ENCODE results near the gene RACGAP1.
"Not testable (repeated sequence)": the region's sequence is repeated elsewhere in the genome, so short reads cannot be mapped to it uniquely, and the experiment has no call there.

Gene RACGAP1

GRCh38 chr12:50056639-50056976, 31.3 kb upstream of the RACGAP1 start:
- DNase-seq: no peak

DNA sequence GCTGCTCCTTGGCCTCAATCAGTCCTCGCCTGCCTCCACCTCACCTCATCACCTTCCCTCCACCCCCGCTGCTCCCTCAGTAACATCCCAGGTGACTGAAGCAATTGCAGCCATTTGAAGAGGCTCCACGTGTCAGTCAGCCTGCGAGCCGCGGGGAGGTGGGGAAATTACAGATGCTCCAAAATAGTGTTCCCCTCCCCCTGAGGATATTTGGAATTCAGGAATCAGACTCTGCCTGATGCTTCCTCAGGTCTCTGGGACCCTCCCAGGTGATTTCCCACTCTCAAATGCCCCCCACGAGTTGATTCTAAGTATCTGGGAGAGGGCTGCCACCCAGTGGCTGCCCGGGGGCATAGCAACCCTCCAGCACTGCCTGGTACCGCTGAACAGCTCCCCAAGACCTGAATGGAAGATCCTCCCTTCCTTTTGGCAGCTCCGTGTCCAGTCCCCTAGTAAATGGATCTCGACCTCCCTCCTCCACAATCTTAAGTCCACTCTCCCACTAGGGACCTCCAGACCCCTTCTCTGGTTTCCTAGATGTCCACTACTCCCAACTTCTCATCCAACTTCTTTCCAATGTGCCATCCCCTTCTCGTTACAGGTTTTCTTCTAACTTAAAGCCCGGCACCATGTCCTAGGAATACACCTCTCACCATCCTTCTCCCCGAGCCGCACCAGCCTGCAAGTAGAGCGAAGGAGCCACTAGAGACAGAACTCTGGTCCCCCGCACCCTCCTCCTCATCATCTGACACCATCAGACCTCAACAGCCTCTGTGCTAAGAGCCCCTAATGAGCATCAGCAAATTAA, 30.7 kb upstream of the RACGAP1 start:
- DNase-seq: peak; percentile 54 to 56

DNA sequence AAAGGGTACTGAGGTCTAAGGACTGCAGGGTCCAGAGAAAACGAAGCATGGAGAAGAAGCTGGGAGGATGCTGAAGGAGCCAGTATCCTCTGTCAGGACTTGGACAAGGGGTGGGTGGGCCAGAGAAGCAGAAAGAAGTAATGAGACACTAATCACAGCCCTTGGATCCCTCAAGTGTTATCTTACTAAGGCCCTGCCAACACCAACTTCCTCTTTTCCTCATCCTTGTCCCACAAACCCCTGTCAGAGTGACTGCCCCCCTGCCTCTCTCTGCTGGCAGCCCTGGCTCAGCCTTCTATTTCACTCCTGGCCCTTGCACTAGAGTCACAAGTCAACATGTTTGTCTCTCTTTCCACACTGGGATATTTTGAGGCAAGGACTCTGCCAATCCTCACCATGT, 28.3 kb upstream of the RACGAP1 start:
- DNase-seq: no peak

DNA sequence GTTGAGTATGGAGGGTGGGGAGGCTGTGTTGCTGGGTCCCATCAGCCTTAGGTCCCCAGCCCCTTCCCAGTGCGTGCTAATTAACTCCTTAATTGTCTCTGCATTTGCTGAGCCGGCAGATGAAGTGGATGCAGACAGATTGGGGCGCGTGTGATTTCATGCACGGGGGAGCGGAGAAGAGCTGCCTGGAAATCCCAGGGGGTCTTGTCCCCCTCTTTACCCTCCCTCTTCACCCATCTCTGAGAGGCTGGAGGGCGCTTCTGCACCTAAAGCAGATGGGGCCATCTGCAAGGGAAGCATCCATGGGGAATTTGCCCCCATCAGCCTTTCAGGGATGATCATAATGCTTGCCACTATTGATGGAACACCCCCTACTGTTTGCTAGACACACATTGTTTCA, 27.7 kb upstream of the RACGAP1 start:
- DNase-seq: no peak

DNA sequence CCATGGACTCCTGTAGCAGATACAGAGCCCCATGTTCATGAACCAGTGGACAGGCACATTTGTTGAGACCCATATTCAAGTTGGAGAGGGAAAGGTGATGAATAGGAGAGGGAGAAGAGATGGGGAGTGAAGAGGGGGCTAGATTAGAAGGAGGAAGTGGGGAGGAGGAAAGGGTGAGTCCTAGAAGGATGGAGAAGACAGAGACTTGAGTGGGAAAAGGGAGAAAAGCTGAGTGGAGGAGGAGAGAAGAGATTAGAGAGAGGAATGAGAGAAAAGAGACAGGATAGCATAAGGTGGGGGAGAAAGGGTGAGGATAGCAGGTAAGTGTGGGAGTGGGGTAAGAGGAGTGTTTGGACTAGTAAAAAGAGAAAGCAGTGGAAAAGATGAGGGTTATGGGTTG, 27.2 kb upstream of the RACGAP1 start:
- no peak for DNase-seq

DNA sequence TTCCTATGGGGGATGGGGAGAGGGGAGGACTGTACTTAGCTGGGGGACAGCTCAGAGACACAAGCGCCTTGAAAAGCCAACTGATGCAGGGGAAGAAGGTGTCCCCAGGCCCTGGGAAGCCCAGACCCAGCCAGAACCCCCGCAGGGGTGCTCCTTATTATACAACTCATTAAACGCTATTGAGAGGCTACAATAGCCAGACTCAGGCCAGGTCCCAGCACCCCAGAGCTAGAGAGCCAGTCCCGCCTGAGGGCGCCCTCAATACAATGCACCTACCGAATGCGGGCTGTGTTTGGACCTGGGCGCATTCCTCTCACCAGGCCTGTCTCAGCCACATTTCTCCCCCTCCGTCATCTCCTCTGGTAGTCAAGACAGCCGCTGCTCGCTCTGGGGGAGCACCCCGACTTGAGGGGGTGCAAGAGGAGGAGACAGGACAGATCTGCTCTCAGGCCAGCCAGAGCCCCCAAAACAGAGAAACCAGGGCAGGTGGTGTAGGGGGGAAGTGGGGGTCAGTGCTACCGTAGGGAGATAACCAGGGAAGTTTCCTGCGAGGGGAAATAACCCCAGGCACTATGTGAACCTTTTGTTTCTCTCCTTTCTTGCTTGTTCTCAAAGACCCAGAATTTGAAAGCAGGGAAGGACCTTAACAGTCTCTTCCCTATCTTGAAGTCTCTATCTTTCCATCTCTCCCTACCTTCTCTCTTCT, 26.0 kb upstream of the RACGAP1 start:
- DNase-seq: no peak

DNA sequence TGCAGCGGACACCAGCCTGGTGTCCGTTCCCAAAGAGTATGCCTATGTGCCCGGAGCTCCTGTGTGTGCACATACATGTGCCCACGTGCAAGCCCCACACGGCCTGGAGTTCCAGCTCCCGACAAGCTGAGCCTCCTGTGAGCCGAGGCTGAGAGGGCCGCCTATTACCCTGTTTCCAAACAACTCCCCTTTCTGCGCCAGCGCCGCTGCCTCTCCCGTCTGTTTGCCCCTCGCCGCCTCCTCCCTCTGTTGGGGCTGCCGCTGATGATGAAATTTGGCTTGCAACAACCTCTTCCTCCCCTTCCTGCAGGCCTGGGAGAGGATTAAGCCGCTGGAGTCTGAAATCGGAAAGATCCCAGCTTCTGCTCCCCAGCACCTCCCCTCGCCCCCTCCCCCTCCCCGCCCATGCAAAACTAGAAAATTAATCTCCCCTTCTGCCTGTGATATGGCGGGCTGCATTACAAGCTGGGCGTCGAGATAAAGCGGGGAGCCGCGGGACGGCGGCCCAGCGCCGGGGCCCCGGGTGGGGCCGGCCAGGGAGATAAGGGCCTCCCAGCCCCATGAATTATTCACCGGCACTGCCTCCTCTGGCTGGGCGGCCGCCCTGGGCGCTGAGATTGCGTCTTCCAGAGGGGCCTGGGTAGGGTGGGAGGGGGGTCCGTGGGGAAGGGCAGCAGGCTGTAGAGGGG, 25.3 kb upstream of the RACGAP1 start:
- peak in 1 of 2 donors; percentile 10 for DNase-seq

DNA sequence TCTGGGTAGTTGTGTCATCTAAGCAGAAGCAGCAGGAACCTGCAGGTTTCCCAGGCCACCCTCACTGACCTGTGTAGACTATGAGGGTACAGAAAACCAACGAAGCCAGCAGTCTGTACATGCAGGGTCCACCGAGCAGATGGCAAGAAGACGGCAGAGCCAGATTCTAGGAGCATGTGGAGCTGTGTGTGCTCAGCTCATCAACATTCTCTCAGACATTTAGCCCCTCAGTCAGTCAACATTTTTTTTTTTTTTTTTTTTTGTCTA, 24.8 kb upstream of the RACGAP1 start:
- no peak for DNase-seq

- DNase-seq: no peak
Observed at GRCh38 chr12:50049254-50050118, 24.2 kb upstream of the RACGAP1 start.

- no peak for DNase-seq
Observed at GRCh38 chr12:50047693-50048250, 22.5 kb upstream of the RACGAP1 start.

GRCh38 chr12:50043854-50044253, 18.6 kb upstream of the RACGAP1 start:
- DNase-seq: no peak

GRCh38 chr12:50043308-50043707, 18.0 kb upstream of the RACGAP1 start:
- no peak for DNase-seq

- DNase-seq: no peak
Observed at GRCh38 chr12:50042693-50043092, 17.4 kb upstream of the RACGAP1 start.

DNA sequence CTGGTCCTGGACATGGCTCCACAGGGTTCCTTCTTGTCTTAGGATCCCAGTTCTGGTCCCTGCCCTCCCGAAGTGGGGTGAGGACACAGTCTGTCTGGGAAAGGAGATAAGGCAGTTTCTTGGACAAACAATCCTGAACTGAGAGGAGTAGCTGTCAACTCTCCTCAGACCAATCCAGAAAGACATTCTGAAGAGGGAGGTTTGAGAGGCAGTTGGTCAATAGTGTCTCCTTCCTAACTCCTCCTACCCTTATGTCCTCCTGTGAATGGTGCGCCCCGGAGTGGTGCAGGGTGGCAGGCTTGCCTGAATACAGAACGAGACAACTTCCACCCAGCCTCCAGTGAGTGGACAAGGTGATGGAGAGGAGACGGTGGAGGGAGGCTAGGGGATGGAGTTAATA, 16.7 kb upstream of the RACGAP1 start:
- no peak for DNase-seq

DNA sequence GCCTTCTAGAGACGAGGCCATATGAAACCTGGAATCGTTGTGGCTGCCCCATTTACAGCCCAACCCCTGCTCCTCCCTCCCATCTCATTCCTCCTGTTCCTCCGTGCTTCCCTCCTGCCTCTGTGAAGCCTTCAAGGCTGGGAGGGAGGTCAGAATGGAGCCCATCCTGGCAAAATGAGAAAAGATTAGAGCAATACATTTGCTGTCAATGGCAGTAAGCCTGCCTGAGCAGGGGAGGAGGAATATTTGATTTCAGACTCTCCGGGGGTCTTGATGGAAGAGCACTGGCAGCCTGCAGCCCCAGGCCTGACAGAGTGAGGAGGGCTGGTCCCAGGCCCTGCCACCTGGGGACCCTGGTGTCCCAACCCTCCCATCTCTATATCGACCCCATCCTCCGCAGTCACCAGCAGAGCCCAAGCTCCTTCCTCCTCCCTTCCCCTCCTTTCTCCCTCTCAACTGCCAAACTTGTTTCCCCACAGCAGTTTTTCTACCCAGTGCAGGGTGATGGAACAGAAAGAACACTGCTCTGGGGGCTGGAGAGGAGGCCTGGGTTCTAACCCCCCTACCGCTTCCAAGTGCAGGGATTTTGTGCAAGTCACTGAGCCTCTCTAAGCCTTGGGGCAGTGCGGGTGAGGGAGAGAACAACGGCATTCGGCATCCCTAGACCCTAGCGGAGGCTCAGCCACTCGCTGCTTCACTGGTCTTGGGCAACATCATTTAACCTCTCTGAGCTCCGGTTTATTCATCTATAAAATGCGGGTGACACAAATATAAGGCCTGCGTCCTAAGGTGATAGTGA, 16.0 kb upstream of the RACGAP1 start:
- DNase-seq: no peak

- no peak for DNase-seq
Observed at GRCh38 chr12:50040657-50041056, 15.4 kb upstream of the RACGAP1 start.

- DNase-seq: peak; percentile 75 to 78
Observed at GRCh38 chr12:50039151-50039835, 14.0 kb upstream of the RACGAP1 start.

- no peak for DNase-seq
Observed at GRCh38 chr12:50038336-50038735, 13.0 kb upstream of the RACGAP1 start.

DNA sequence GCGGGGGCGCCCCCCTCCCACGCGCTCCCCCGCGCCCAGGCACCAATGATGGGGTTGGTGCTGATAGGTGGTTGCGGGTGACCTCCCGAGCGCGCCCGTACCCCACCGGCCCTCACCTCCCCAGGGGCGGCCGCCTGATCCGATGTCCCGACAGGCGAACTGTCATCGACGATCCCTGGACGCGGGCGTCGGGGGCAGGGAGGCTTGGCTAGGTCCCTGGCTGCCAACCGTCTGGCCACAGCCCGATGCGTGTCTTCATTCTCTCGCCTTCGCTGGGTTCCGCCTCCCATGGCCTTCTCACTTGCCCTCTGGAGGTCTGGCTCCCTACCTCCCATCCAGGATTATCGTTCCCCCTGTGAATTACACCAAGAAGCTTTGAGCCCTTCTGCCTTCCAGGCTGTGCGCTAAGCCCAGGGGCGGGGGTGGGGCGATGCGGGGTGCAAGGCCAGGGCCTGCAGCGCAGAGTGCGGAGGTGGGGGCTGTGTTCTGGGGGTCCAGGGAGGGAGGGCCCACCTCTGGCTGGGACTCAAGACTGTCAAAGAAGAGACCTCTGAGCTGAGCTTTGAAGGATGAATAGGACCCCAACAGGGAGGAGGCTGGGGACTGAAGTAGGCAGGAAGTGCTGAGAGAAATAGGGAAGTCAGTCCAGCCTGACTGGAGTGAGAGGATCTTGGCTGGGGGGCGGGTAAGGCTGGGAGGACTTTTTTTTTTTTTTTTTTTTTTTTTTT, 7.7 kb upstream of the RACGAP1 start:
- peak in 1 of 2 donors; percentile 23 for DNase-seq

- DNase-seq: no peak
Observed at GRCh38 chr12:50032515-50032853, 7.2 kb upstream of the RACGAP1 start.

- not testable (repeated sequence) for DNase-seq
Observed at GRCh38 chr12:50030449-50030848, 5.2 kb upstream of the RACGAP1 start.

Measured in CD4-positive, alpha-beta T cell treated with Interleukin-1 beta for 1 hour (primary cell).